H1 (cell line): ENCODE results near the gene IL7R. TPM values are rescaled to one million over a fixed set of nuclear protein-coding genes. Genes with fewer than 3 reads are reported as not detected.

Source experiments
- CTCF ChIA-PET: fragments of 300-600 bp; sonication (Branson Sonifier 250); formaldehyde crosslinking; loops from one replicate; lab custom pipeline; 2021; ENCODE audit not compliant: partially characterized antibody; lab: Charles Lee
- POLR2A ChIA-PET: fragments of 300-600 bp; sonication (Branson Sonifier 250); formaldehyde crosslinking; loops from one replicate; lab custom pipeline; 2021; ENCODE audit warnings: inconsistent platforms; ENCODE audit not compliant: partially characterized antibody; lab: Charles Lee
- DNase-seq, 2 experiments: peaks; one replicate each; pipeline versions ENCODE4 v3.0.0 to v3.0.0-alpha.2; 2010 to 2022; ENCODE audit warnings: low spot score in 2 of 2, low read depth in 1 of 2, mixed read lengths in 1 of 2
- FAIRE-seq: peaks from 2 replicates; lab custom pipeline; 2011; peaks lifted over from hg19 to GRCh38; lab: Jason Lieb, UNC
- H2AFZ ChIP-seq: 2 replicates; pipeline ENCODE4 v1.8.1; 2012; ENCODE audit warnings: low read length, inconsistent platforms
- H2AK5ac ChIP-seq: 2 replicates; pipeline ENCODE4 v1.6.1; 2013; ENCODE audit warnings: low read depth, low read length
- H2BK120ac ChIP-seq: replicated peaks from 2 replicates; pipeline ENCODE3; 2013; ENCODE audit warnings: low read depth, low read length, inconsistent platforms
- H2BK12ac ChIP-seq: 2 replicates; pipeline ENCODE4 v1.6.1; 2013; ENCODE audit warnings: low read depth, low read length
- H2BK15ac ChIP-seq: 2 replicates; pipeline ENCODE4 v1.6.1; 2013; ENCODE audit warnings: low read length
- H2BK20ac ChIP-seq: 2 replicates; pipeline ENCODE4 v1.6.1; 2013; ENCODE audit warnings: low read length
- H2BK5ac ChIP-seq: 2 replicates; pipeline ENCODE4 v1.6.1; 2013; ENCODE audit warnings: low read depth, low read length
- H3K14ac ChIP-seq: 2 replicates; pipeline ENCODE4 v1.6.1; 2013; ENCODE audit warnings: inconsistent platforms; ENCODE audit not compliant: insufficient read length
- H3K18ac ChIP-seq: 2 replicates; pipeline ENCODE4 v1.6.1; 2013; ENCODE audit warnings: low read length; ENCODE audit errors: extremely low read depth
- H3K23ac ChIP-seq: 2 replicates; pipeline ENCODE4 v1.6.1; 2013; ENCODE audit warnings: inconsistent platforms; ENCODE audit not compliant: insufficient read length
- H3K23me2 ChIP-seq: 2 replicates; pipeline ENCODE4 v1.6.1; 2013; ENCODE audit warnings: low read depth, low read length
- H3K27ac ChIP-seq: 2 replicates; pipeline ENCODE4 v1.6.1; 2011; ENCODE audit warnings: low read depth, low read length, inconsistent platforms
- H3K27me3 ChIP-seq, 4 experiments: replicated peaks in 1 of 4; 1 replicate in 1 of 4; 2 replicates in 3 of 4; pipeline versions ENCODE4 v1.6.1 to v1.8.1; 2011 to 2013; ENCODE audit warnings: low read length in 3 of 4, mild to moderate bottlenecking in 3 of 4, inconsistent platforms in 2 of 4, mixed read lengths in 2 of 4, moderate library complexity in 1 of 4; ENCODE audit not compliant: control insufficient read depth in 3 of 4, insufficient read depth in 3 of 4; ENCODE audit errors: extremely low read depth in 1 of 4
- H3K36me3 ChIP-seq, 4 experiments: 2 replicates each; pipeline versions ENCODE4 v1.6.1 to v1.8.1; 2011 to 2013; ENCODE audit warnings: mild to moderate bottlenecking in 4 of 4, low read length in 3 of 4, moderate library complexity in 2 of 4, control low read depth in 1 of 4, inconsistent platforms in 1 of 4; ENCODE audit not compliant: insufficient read depth in 4 of 4, control insufficient read depth in 2 of 4
- H3K4ac ChIP-seq: replicated peaks from 2 replicates; pipeline ENCODE3; 2013; ENCODE audit warnings: low read length, low read depth, mixed read lengths, inconsistent platforms; ENCODE audit not compliant: insufficient read length
- H3K4me1 ChIP-seq, 4 experiments: replicated peaks in 1 of 4; 1 replicate in 1 of 4; 2 replicates in 3 of 4; pipeline versions ENCODE4 v1.6.1 to v1.8.1; 2011 to 2013; ENCODE audit warnings: low read length in 3 of 4, inconsistent platforms in 2 of 4, mixed read lengths in 1 of 4; ENCODE audit not compliant: insufficient read depth in 4 of 4, control insufficient read depth in 3 of 4
- H3K4me2 ChIP-seq, 2 experiments: 2 replicates each; pipeline versions ENCODE4 v1.6.1 to v1.8.1; 2011 to 2013; ENCODE audit warnings: low read depth in 2 of 2, low read length in 2 of 2, control low read depth in 1 of 2, inconsistent platforms in 1 of 2, mild to moderate bottlenecking in 1 of 2; ENCODE audit not compliant: insufficient read depth in 1 of 2
- H3K4me3 ChIP-seq, 4 experiments: fragments of 200-600, 300-600 bp in 1 of 4; sonication (generic), shearing (Covaris generic), sonication (Bioruptor Twin) in 1 of 4; 2 replicates each; pipeline versions ENCODE4 v1.5.1 to v1.8.1; 2011 to 2016; ENCODE audit warnings: low read length in 4 of 4, low read depth in 3 of 4, control low read depth in 2 of 4, inconsistent platforms in 2 of 4, mild to moderate bottlenecking in 2 of 4, mixed read lengths in 1 of 4, moderate library complexity in 1 of 4; ENCODE audit not compliant: insufficient read depth in 2 of 4; ENCODE audit errors: extremely low read depth in 1 of 4
- H3K56ac ChIP-seq: replicated peaks from 2 replicates; pipeline ENCODE3; 2013; ENCODE audit warnings: low read depth, mild to moderate bottlenecking, mixed read lengths, low read length, inconsistent platforms; ENCODE audit not compliant: insufficient read length
- H3K79me1 ChIP-seq: 2 replicates; pipeline ENCODE4 v1.6.1; 2013; ENCODE audit warnings: low read depth, low read length, control low read depth
- H3K79me2 ChIP-seq, 2 experiments: 2 replicates each; pipeline versions ENCODE4 v1.6.1 to v1.8.1; 2012 to 2013; ENCODE audit warnings: low read length in 2 of 2, mild to moderate bottlenecking in 2 of 2, inconsistent platforms in 1 of 2; ENCODE audit not compliant: insufficient read depth in 2 of 2, control insufficient read depth in 1 of 2
- H3K9ac ChIP-seq, 4 experiments: replicated peaks in 1 of 4; 1 replicate in 1 of 4; 2 replicates in 3 of 4; pipeline versions ENCODE4 v1.6.1 to v1.8.1; 2011 to 2013; ENCODE audit warnings: low read depth in 3 of 4, low read length in 3 of 4, control low read depth in 2 of 4, mild to moderate bottlenecking in 2 of 4, moderate library complexity in 2 of 4, inconsistent platforms in 1 of 4; ENCODE audit errors: extremely low read depth in 1 of 4
- H3K9me3 ChIP-seq, 2 experiments: 2 replicates each; pipeline versions ENCODE4 v1.6.1 to v1.8.1; 2012 to 2013; ENCODE audit warnings: mild to moderate bottlenecking in 2 of 2, moderate library complexity in 2 of 2, control low read depth in 1 of 2, inconsistent platforms in 1 of 2, low read depth in 1 of 2, low read length in 1 of 2, mixed read lengths in 1 of 2; ENCODE audit not compliant: insufficient read depth in 2 of 2
- H4K20me1 ChIP-seq, 2 experiments: replicated peaks in 1 of 2; 2 replicates each; pipeline versions ENCODE3 to v1.8.1; 2011 to 2013; ENCODE audit warnings: inconsistent platforms in 2 of 2, low read length in 2 of 2, mild to moderate bottlenecking in 1 of 2; ENCODE audit not compliant: insufficient read depth in 2 of 2, control insufficient read depth in 1 of 2
- H4K5ac ChIP-seq: 2 replicates; pipeline ENCODE4 v1.6.1; 2013; ENCODE audit warnings: low read length, low read depth, mixed read lengths, inconsistent platforms; ENCODE audit not compliant: insufficient read length
- H4K8ac ChIP-seq: 2 replicates; pipeline ENCODE4 v1.8.0; 2013; ENCODE audit warnings: mild to moderate bottlenecking, moderate library complexity, low read length, inconsistent platforms; ENCODE audit not compliant: insufficient read depth; ENCODE audit errors: extremely low read depth
- H4K91ac ChIP-seq: replicated peaks from 2 replicates; pipeline ENCODE3; 2013; ENCODE audit warnings: low read length, mixed read lengths, inconsistent platforms; ENCODE audit not compliant: insufficient read length
- EP300 ChIP-seq, 2 experiments: IDR thresholded peaks; 1 replicate in 1 of 2; 2 replicates in 1 of 2; pipeline ENCODE4 v1.6.1; 2011 to 2012; ENCODE audit warnings: low read depth in 2 of 2, low read length in 2 of 2, mild to moderate bottlenecking in 2 of 2, borderline replicate concordance in 1 of 2, inconsistent platforms in 1 of 2, moderate library complexity in 1 of 2
- EZH2 ChIP-seq: fragments of 200-600 bp; sonication (generic); IDR thresholded peaks from 2 replicates; pipeline ENCODE4 v1.7.1; 2012; ENCODE audit warnings: low read depth, mild to moderate bottlenecking, moderate library complexity, low read length, inconsistent platforms; ENCODE audit not compliant: severe bottlenecking
- FOSL1 ChIP-seq: IDR thresholded peaks from 2 replicates; pipeline ENCODE4 v1.6.1; 2011; ENCODE audit warnings: mild to moderate bottlenecking, low read depth, low read length, moderate library complexity; ENCODE audit not compliant: insufficient read depth
- HDAC6 ChIP-seq: IDR thresholded peaks from one replicate; pipeline ENCODE4 v1.7.1; 2012; ENCODE audit warnings: low read depth, mild to moderate bottlenecking, inconsistent platforms, low read length, moderate library complexity
- KDM5A ChIP-seq: fragments of 200-600 bp; IDR thresholded peaks from 2 replicates; pipeline ENCODE4 v1.7.1; 2012; ENCODE audit warnings: mild to moderate bottlenecking, low read length, inconsistent platforms, mixed read lengths
- NRF1 ChIP-seq: IDR thresholded peaks from 2 replicates; pipeline ENCODE4 v1.6.1; 2011; ENCODE audit warnings: mild to moderate bottlenecking, low read depth, low read length, improper control_type of control experiment
- RBBP5 ChIP-seq: IDR thresholded peaks from 2 replicates; pipeline ENCODE4 v1.7.1; 2012; ENCODE audit warnings: low read depth, mild to moderate bottlenecking, inconsistent platforms, low read length, moderate library complexity, borderline replicate concordance
- RFX5 ChIP-seq: IDR thresholded peaks from 2 replicates; pipeline ENCODE4 v1.6.1; 2011; ENCODE audit warnings: low read depth, low read length, improper control_type of control experiment, borderline replicate concordance
- SIN3A ChIP-seq, 2 experiments: IDR thresholded peaks in 1 of 2; conservative IDR thresholded peaks in 1 of 2; 2 replicates each; pipeline ENCODE4 v1.6.1; 2011 to 2012; ENCODE audit warnings: low read length in 2 of 2, improper control_type of control experiment in 1 of 2, low read depth in 1 of 2, mild to moderate bottlenecking in 1 of 2
- SIX5 ChIP-seq: IDR thresholded peaks from 2 replicates; pipeline ENCODE4 v1.6.1; 2011; ENCODE audit warnings: mild to moderate bottlenecking, low read depth, low read length
- SUZ12 ChIP-seq: fragments of 200-600 bp; sonication (generic); IDR thresholded peaks from 2 replicates; pipeline ENCODE4 v1.6.1; 2012; ENCODE audit warnings: mild to moderate bottlenecking, inconsistent platforms, low read length, moderate library complexity, mixed read lengths
- whole genome bisulfite sequencing, 2 experiments: shearing (Covaris generic) in 1 of 2; methylation state at CpG; one replicate each; pipeline versions ENCODE4 v1.1.6 to v1.1.7; 2013 to 2015; ENCODE audit warnings: low lambda C conversion rate in 2 of 2, mixed read lengths in 2 of 2, inconsistent platforms in 1 of 2, low coverage in 1 of 2, missing lambda C conversion rate in 1 of 2; ENCODE audit not compliant: insufficient replicate concordance in 2 of 2, insufficient coverage in 1 of 2, insufficient read length in 1 of 2; ENCODE audit errors: extremely low coverage in 1 of 2, missing lambda C conversion rate in 1 of 2; 5-methylcytosine and 5-hydroxymethylcytosine counted together
- polyA plus RNA-seq, 7 experiments: library from polyadenylated mRNA; depleted of rRNA in 3 of 7; stranded (reverse) in 5 of 7; unstranded in 2 of 7; fragments of >200 nt in 5 of 7; fragments of 200-250 nt in 2 of 7; gene quantifications; 1 replicate in 5 of 7; 2 replicates in 1 of 7; 4 replicates in 1 of 7; pipeline versions ENCODE4 v1.2.1 to v1.2.3, GENCODE V29; 2011 to 2013; ENCODE audit warnings: missing spikeins in 2 of 7, mixed read lengths in 2 of 7
- total RNA-seq: library from RNA; stranded (reverse); fragmentation: NEBNext Ultra II Directional; extraction: Animal tissue kit (Norgen Biotek cat#: 25700); gene quantifications from 2 replicates; pipeline ENCODE4 v1.2.1, GENCODE V29; 2021

IL7R gene
- total and polyA plus RNA-seq, 2 of the 8 experiments (the other 6 are each of a cell fraction or from before 2014, with no cell fraction given) = not detected

DNA sequence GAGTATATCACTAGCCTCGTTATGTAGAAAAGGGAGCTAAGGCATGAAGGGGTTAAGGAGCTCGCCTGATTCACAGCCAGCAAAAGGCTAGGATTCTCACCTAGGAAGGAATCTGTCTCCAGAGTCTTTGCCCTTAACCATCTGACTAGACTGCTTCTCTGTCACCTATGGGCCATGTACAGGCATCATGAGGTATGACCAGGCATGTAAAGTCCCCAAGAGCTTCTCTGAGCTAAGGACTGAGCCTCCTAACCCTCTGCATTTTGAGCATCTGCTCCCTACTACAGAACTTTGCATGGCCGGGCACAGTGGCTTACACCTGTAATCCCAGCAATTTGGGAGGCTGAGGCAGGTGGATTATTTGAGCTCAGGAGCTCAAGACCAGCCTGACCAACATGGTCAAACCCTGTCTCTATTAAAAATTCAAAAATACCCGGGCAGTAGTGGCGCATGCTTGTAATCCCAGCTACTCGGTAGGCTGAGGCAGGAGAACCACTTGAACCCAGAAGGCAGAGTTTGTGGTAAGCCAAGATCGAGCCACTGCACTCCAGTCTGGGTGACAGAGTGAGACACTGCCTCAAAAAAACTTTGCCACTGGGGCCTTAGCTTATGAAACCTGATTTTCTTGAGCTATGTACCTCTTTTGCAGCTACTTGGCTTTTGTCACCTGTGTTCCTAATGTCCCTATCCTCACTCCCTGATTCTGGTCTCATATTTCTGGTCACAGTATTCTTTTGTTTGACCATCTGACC lies 33.2 kb upstream of the IL7R start:
- Histone ChIP-seq H3K4me2 (no peak overlapping the region), H2BK12ac (no peak overlapping the region), H3K27ac (no peak overlapping the region), H3K23me2 (no peaks in the 10 kb centered on the region), H2BK5ac (no peak overlapping the region), H3K9me3 (no peaks in the 10 kb centered on the region), H4K20me1 (no peaks in the 10 kb centered on the region), H3K79me1 (no peaks in the 10 kb centered on the region), H3K18ac (no peak overlapping the region), H3K79me2 (no peaks in the 10 kb centered on the region), H3K4me1 (no peaks in the 10 kb centered on the region), H3K4ac (no peak overlapping the region), H3K14ac (no peak overlapping the region), H3K36me3 (no peaks in the 10 kb centered on the region; a peak in 1 of 8 replicates), H3K56ac (no peak overlapping the region), H2BK20ac (no peak overlapping the region), H3K4me3 (no peak overlapping the region), H3K9ac (no peak overlapping the region), H4K5ac (no peak overlapping the region), H2AK5ac (no peak overlapping the region), H4K8ac (no peak overlapping the region), H3K23ac (no peak overlapping the region), H2AFZ (no peak overlapping the region), H4K91ac (no peak overlapping the region), H2BK120ac (no peak overlapping the region), H2BK15ac (no peak overlapping the region), H3K27me3 (no peaks in the 10 kb centered on the region)
- POLR2A ChIA-PET = interaction anchor here (0.9 kb wide), 1 partner anchor 10 kb away, joined by 3 read pairs; no protein-coding TSS in a partner anchor
- FAIRE-seq = no peak
- CTCF ChIA-PET = interaction anchor here (1.2 to 2.1 kb wide), 7 partner anchors 10 to 103 kb away, joined by 3 to 8 read pairs (median 5); no protein-coding TSS in a partner anchor
- WGBS, 2 experiments = 84% methylated on average over 7 of the region's 7 CpGs; no CpG with 5 or more reads in 1 of the 2 experiments
- DNase-seq = no peak
- no peak for TF ChIP-seq EZH2
- no peak for TF ChIP-seq KDM5A
- TF ChIP-seq RFX5 = no peak
- TF ChIP-seq NRF1 = no peak
- no peak for TF ChIP-seq FOSL1
- no peak for TF ChIP-seq EP300 (IDR thresholded peaks at IDR 0.05; ENCODE audit: borderline replicate concordance in 1 of 2, low read depth in 2 of 2, low read length in 2 of 2)
- TF ChIP-seq HDAC6 = no peak
- TF ChIP-seq RBBP5 = no peak
- no peak for TF ChIP-seq SIN3A (conservative IDR thresholded peaks at IDR 0.05 in 1 of 2, IDR thresholded peaks at IDR 0.05 in 1 of 2; ENCODE audit: low read depth in 1 of 2, low read length in 2 of 2)
- TF ChIP-seq SUZ12 = no peak
- TF ChIP-seq SIX5 = no peak
